NOMO-1 treated with DMSO at 0.1 percent for 48 hours (cell line): Measurements from ENCODE around the gene CAMP.
"Not testable (repeated sequence)": the region's sequence is repeated elsewhere in the genome, so short reads cannot be mapped to it uniquely, and the experiment has no call there.

ENCODE experiments used
- DNase-seq: peaks from one replicate; lab custom pipeline; 2025; ENCODE audit not compliant: unreplicated experiment; lab: John Stamatoyannopoulos, UW

CAMP gene, protein sequence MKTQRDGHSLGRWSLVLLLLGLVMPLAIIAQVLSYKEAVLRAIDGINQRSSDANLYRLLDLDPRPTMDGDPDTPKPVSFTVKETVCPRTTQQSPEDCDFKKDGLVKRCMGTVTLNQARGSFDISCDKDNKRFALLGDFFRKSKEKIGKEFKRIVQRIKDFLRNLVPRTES

DNA sequence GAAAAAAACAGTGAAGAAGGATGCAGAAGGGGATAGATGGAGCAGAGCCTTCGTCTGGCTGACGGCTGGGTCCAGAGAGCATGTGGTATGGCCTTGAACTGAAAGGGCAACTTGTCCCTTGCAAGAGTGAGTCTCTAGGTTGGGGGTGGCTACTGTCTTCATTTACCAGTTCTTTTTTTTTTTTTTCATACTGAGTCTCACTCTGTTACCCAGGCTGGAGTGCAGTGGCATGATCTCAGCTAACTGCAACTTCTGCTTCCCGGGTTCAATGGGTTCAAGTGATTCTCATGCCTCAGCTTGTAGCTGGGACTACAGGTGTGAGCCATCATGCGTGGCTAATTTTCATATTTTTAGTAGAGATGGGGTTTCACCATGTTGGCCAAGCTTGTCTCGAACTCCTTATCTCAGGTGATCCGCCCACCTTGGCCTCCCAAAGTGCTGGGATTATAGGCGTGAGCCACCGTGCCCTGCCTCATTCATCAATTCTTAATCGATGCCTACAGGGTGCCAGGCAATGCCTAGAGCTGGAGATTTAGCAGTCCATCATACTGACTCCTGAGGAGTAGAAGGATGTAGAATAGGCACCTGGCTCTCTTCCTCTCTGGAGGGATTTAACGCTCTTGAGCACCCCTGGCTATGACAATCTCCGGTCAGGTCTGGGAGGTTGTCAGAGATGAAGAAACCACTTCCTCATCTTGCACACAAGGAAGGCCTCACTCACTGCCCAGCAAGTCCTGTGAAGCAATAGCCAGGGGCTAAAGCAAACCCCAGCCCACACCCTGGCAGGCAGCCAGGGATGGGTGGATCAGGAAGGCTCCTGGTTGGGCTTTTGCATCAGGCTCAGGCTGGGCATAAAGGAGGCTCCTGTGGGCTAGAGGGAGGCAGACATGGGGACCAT is at the start of gene CAMP:
CAMP (plus strand) TSS at position 880 of the 898 bp plus-strand sequence; CDS start at position 897, 17 bp downstream.
- DNase-seq = peak; percentile 96

DNA sequence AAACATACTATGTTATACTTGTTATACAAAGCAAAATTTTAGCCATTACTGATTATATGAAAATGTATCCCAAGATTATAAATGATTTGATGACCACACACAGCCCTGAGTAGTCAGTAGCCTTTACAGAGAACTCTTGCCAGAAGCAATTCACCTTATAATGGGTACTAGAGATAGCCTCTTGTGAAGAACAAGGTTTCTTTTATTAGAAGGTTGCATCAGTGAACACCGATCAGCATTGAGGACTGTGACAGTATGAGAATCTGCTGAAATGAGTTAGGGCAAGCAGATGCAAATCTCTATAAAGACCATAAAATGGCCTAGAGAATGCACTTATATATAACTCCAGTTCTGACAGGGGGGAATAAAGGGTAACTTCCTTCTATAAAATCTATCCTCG is 45.2 kb upstream of the CAMP start:
- DNase-seq = no peak

DNA sequence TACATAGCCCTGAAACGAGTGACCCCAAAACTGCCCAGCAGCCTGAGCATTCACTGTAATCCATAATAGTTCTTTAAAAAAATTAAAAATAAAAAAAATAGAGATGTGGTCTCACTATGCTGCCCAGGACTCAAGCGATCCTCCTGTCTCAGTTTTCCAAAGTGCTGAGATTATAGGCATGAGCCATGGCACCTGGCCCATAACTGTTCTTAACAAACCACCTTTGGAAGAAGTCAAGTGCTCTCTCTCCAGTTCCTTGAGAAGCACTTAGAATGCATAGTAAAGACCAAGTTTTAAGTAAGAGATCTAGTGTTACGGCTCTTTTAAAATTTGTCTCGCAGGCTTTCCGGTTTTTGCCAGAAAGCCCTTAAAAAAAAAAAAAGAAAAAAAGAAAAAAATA is 43.3 kb upstream of the CAMP start:
- no peak for DNase-seq

DNA sequence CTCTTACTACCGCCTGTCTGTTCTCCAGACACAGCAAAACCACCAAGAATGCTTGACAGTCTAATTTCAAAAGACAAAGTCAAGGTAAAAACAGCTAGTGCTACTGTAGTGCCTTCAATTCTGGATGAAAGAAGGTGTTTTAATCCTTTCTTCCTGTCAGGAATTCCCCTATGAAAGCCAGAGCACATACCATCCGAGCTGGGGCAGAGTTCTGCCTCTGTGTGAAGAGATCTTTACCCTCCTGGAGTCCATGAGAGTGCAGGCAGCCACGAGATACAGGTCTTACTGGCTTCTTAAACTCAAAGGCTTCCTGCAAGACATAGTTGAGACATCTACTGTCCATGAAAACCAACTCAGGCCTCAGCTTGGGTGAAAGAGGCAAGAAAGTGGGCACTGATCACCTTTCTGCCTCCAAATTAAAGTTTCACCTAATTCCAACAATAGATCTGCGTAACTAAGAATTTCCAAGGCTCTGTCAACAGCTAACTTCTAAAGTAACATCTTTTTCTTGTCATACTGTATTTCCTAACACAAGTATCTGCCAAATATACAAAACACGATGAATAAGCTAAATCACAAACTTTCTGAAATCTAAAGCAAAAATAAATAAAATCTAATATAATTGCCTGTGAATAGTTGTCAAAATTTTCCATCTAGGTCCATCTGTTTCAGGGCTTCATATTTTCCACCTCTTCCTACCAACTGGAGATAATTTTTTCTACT is 42.6 kb upstream of the CAMP start:
- no peak for DNase-seq

DNA sequence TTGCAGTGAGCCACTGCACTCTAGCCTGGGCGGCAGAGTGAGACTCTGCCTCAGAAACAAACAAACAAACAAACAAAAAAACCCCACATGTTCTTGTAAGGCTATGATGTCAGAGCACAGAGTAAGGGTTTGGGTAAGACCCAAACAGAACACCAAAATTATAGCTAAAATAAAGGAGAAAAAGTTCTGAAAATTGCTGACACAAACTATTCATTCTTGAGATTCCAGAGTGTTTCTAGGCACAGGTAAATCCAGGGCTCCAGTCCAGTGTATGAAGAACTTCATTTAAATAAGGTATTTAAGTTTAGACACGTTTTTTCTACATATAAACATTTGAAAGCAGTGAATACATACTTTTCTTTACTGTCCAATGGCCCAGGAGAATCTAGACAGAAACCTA is 39.0 kb upstream of the CAMP start:
- DNase-seq = no peak

DNA sequence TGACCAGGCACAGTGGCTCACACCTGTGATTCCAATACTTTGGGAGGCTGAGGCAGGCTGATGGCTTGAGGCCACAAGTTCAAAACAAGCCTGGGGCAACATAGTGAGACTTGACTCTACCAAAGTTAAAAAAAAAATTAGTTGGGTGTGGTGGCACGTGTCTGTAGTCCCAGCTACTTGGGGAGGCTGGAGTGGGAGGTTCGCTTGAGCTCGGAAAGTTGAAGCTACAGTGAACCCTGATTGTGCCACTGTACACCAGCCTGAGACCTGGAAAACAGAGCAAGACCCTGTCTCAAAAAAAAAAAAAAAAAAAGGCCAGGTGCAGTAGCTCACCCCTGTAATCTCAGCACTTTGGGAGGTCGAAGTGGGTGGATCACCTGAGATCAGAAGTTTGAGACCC is 38.2 kb upstream of the CAMP start:
- no peak for DNase-seq

DNA sequence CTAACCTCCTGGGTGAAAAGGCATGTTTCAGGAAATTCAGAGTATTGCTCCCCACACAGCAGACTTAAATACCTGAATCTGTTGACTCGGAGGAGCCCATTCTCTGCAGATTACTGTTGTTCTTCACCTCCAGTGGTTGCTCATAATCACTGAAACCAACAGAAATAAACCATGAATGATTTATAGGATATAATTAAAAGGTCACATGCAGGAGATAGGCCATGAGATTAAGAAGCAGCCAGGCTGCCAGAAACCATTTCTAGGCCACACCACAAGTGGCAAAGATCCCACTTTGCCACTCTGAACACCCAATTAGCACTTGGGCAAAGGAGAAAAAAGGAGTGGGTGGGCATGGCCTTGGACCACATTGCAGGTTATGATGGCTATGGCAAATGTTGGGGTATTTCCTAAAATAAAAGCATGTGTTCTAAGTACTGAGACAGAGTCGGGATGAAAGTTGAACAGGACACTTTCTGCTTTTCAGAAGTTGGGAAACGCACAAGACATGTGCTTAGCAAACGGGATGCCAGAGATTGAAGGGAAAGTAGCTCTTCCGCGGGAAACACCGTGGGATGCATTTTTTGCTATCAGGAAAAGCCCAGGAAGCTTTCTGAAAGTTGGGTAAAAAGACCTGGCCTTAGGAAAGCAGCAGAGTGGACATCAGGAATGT is 36.5 kb upstream of the CAMP start:
- DNase-seq = peak; percentile 0

DNA sequence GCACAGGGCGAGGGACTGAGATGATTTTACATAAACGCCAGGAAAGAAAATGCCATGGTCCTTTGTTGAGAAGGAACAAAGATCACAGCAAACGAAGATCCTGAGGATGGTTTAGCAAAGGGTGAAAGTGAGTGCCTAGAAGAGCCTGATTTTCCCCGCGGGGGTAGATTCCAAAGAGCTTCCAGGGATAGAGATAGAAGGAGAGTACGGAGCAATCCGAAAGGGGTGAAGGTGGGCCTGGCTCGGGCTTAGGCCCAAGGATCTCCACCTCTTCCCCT is 36.1 kb upstream of the CAMP start:
- peak; percentile 2 for DNase-seq

DNA sequence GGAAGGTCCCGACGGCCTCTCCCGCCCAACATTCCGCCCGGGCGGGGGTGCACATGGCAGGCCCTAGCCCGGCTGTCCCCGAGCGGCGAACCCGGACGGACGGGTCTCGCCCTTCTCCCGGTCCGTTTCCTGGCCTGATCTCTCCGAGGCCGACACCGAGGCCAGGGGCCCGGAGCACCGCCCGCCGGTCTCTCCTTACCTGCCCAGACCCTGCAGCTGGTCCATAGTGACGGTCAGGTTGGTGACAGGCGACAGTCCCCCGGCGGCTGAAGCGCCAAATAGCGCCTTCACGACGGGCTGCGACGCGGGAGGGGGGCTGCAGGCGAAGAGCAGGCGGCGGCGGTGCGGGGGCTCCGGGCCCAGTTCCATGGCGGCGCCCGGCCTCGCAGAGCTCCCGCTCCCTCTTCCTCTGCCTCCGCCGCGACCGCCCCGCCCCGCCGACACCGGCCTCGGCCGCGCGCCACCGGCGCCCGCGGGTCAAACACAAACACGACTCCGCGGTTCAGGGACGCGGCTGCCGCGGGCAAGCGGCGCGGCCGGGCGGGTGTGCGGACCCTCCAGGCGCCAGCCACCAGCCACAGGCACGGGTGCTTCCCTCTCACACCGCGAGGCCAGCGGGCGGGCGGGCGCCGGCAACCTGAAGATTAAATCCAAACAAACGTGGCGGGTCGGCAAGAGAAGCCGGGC is 35.6 kb upstream of the CAMP start:
- peak; percentile 28 for DNase-seq

DNA sequence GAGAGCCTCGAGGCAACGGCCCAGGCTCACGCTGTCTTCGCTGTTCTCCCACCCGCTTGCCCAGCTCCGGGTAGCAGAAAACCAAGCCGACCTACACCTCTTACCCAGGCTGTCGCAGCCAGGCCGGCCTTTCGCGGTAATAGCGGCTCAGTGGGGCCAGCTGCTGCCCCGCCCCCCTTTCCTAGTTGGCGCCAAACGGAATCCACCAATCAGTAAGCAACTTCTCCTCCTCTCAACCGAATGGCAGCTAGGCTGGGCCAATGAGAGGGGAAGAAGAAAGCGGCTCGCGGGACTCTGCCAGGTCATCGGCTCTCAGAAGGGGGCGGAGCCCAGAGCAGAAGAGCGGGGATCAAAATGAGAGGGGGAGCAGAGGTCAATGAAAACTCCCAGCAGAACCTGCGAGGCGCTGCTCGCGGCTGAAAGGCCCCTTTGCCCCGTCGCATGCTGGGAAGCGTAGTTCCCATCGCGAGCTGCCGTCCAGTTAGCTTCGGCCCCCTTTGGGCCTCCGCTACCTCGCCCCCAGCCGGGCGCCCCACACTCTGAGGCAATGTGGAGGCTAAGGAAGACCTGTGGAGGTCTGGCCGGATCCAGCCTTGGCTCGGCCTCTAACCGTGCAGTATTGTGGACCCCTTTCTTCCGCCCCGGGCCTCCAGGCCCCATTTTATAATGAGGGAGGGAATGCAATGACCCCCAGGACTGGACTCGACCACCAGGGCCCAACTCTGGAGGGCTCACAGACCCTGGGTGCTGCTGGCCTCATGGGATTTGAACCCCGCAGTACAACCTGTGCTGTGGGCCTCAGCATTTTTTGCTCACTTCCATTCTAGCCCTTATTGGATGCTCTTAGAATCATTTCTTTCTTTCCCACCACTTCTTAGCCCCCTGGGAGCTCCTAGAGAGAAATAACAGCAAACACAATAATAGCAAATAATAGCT is 34.8 kb upstream of the CAMP start, which contains the start of gene CDC25A:
CDC25A (minus strand) TSS at position 152 of the 936 bp plus-strand sequence. CDS start 470 bp downstream, outside the sequence.
- peak; percentile 100 for DNase-seq

DNA sequence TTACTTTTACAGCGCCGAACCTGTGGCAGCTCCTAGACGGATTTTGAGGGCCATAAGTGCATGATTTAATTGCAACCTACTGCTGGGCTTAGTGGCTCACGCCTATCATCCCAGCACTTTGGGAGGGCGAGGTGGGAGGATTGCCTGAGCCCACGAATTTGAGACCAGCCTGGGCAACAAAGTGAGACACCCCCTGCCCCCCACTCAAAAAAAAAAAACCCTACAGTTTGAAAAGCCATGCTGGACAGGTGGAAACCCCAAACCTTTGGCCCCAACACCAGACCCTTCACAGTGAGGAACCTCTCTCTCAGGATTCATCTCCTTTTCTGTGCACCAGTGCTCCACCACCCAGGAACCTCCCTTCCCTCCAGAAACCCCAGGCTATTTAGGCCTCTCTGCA is 34.0 kb upstream of the CAMP start:
- DNase-seq = no peak

DNA sequence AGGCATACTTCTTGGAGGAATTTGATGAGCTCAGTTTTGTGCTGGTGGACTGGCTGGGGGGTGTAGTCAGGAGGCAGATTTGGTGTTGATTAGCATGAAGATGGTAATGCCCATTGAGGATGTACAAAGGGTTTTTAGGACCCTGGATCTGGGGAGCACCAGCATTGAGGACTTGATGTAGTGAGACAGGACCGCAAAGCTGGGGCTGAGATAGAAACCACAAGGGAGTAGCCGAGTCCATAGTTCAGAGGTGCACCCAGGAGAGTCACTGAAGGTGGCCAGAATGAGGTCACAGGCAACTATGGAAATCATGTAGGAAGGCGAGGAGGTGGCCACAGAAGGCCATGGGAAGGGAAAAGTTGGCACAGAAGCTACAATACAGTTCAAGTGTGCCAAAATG is 32.4 kb upstream of the CAMP start:
- DNase-seq = no peak

DNA sequence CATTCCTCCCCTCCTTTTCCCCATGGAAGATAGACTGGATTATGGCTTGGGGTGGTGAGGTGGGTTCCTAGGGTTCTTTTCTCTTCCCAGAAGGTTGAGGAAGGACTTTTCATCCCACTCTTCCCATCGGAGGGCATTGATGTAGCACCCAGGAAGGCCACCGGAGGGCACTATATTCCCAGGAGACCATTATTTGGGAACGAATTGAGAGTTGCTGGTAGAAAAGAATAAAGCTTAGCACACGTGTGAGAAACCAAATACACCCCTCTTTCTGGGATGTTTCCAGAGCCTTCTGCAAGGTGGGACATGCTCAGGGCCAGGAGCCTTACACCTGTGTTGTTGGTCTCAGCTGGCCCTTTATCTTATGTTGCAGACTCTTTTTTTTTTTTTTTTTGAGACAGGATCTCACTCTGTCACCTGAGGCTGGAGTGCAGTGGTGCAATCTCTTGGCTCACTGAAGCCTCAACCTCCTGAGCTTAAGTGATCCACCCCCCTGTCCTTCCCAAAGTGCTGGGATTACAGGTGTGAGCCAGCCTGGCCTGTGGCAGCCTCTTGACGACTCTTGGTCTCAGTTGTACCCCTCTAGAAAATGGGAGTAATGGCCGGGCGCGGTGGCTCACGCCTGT is 28.7 kb upstream of the CAMP start:
- peak; percentile 32 for DNase-seq

DNA sequence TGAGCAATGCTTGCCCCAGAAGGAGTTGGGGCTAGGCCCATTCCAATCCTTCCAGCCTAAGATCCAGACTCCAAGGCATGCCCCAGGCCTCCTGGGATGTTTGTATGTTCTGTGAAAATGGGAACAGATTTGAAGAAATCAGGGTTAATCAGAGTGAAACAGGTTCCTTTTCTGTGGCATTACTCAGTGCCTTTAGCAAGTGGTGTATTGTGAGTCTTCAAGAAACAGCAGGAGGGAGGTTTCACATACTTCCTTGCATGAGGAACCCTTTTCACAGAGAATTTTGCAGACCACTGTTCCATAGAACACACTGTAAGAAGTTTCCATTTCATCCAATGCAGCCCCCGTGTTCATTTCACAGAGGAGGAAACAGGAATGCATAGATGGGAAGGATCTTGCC is 26.7 kb upstream of the CAMP start:
- no peak for DNase-seq

DNA sequence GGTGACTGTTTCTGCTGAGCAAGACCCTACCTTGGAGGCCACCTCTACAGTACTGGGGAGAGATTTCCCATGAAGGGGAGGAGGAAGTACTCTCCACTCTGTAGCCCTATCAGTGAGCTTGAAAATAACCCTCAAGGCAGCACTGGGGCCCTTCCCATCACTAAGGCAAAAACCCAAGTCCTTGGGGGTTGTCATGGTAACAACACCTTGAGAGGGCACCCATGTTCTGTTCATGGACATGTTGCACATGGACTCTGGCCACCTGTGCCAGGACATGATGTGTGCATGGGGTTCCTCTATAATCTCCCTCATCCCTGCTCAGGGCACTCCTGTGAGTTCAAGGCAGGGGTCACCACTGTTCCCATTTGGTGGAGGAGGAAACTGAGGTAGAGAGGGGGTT is 24.2 kb upstream of the CAMP start:
- DNase-seq = no peak

DNA sequence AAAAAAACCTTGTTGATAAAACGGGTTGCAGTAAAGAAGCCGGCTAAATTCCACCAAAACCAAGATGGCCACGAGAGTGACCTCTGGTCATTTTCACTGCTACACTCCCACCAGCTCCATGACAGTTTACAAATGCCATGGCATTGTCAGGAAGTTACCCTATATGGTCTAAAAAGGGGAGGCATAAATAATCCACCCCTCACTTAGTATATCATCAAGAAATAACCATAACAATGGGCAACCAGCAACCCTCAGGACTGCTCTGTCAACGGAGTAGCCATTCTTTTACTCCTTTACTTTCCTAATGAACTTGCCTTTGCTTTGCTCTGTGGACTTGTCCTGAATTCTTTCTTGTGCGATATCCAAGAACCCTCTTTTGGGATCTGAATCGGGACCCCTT is 20.7 kb upstream of the CAMP start:
- no peak for DNase-seq

DNA sequence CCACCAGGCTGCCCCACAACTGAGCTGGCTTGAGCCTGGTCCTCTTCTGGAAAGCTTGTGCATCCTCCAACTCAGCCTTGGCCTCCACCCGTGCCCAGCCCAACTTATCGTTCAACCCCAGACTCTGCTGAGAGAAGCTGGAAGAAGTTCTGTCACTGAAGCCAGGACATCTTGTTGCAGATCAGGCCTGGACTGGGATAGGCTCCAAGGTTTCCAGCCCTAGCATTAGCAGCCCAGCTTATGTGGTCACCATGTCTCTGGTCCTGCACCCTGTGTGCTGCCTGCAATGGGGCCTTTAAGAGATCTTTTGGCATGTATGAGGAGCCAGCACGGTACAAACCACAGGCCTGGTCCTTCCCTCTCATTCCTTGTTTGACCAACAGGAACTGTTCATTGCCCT is 15.2 kb upstream of the CAMP start:
- DNase-seq = no peak

DNA sequence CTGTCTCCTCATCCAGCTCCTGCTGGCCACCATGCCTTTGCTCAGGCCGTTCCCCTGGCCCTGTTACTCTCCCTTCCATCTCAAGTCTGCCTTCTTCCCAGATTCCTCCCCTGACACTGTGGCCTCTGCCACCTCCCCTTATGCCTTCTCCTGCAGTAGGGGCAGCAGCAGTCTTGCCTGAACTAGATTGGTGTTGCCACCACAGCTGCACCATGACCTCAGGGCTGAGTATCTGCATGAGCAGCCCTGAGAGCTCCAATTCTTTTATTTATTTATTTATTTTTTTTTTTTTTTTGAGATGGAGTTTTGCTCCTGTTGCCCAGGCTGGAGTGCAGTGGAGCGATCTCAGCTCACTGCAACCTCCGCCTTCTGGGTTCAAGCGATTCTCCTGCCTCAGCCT is 13.8 kb upstream of the CAMP start:
- no peak for DNase-seq

DNA sequence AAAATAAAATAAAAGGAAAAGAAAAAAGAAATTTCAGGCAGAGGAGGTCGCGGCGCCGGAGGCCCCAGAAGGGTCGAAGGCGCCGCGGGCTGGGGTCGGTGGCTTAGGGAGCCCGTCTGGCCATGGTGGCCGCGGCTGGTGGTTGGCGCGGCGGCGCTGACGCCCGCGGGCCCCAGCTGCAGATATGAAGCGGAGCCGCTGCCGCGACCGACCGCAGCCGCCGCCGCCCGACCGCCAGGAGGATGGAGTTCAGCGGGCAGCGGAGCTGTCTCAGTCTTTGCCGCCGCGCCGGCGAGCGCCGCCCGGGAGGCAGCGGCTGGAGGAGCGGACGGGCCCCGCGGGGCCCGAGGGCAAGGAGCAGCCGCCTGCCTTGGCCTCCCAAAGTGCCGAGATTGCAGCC is 12.8 kb upstream of the CAMP start:
- DNase-seq = not testable (repeated sequence)
